ENCODE results near the gene WIPF2.

Gene WIPF2

GRCh38 chr17:40327244-40327729 lies 108.2 kb downstream of the WIPF2 start:
- DNase-seq (ENCODE audit: low read depth in 2 of 2): no peak

GRCh38 chr17:40327735-40328385 lies 108.8 kb downstream of the WIPF2 start:
- DNase-seq (ENCODE audit: low read depth in 2 of 2): no peak

- DNase-seq (ENCODE audit: low read depth in 2 of 2): no peak
Measured at GRCh38 chr17:40328386-40328766, 109.3 kb downstream of the WIPF2 start.

- no peak for DNase-seq (ENCODE audit: low read depth in 2 of 2)
Measured at GRCh38 chr17:40329839-40330794, 111.0 kb downstream of the WIPF2 start.

- DNase-seq (ENCODE audit: low read depth in 2 of 2): no peak
Measured at GRCh38 chr17:40330850-40331470, 111.9 kb downstream of the WIPF2 start.

- no peak for DNase-seq (ENCODE audit: low read depth in 2 of 2)
Measured at GRCh38 chr17:40331743-40332641, 112.9 kb downstream of the WIPF2 start.
